Measurements from ENCODE around the gene ODAD3.
"Not testable (repeated sequence)": the region's sequence is repeated elsewhere in the genome, so short reads cannot be mapped to it uniquely, and the experiment has no call there.

Gene ODAD3

GRCh38 chr19:11437955-11438354, 3.0 kb upstream of the ODAD3 start:
- DNase-seq (ENCODE audit: low read depth in 1 of 2, low spot score in 1 of 2), result no peak

DNA sequence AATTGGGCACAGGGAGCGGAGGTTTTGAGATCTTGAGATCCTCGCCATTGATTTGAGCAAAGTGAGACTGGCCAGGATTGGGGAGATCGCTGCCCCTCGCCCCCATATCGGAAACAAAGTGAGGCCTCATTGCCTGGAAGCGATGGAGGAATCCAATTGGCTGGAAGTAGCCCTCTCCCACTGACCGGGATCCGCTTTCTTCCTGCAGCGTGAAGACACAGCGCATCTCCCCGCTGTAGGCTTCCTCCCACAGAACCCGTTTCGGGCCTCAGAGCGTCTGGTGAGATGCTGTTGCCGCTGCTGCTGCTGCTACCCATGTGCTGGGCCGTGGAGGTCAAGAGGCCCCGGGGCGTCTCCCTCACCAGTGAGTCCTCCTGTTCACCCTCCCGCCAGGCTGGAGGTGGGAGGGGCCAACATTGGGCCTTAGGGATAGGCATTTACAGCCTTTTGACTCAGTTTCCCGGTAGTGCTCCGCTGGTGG, 952 bp upstream of the ODAD3 start:
- DNase-seq (ENCODE audit: low read depth in 1 of 2, low spot score in 1 of 2), result no peak

GRCh38 chr19:11434703-11435056, 241 bp downstream of the ODAD3 start:
- no peak for DNase-seq (ENCODE audit: low read depth in 1 of 2, low spot score in 1 of 2)

GRCh38 chr19:11433526-11433925, 1.4 kb downstream of the ODAD3 start:
- not testable (repeated sequence) for DNase-seq (ENCODE audit: low read depth in 1 of 2, low spot score in 1 of 2)

DNA sequence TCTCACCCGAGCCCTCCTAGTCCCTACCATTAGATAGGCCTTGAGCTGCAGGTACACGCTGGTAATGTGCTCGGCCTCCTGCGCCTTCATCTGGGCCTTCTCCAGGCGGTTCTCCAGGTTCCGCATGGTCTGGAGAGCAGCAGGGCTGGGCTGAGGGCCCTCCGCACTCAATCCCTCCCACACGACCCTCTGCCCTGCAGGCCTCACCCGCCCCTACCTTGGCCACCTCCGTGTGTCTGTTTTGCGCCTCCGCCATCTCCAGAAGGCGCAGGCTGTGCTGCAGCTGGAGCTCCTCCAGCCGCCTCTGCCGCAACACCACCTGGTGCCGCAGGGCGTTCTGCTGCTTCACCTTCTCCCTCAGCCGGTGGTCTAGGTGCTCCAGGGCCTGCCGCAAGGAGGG, 8.3 kb downstream of the ODAD3 start:
- DNase-seq (ENCODE audit: low read depth in 1 of 2, low spot score in 1 of 2), result no peak

GRCh38 chr19:11425719-11426457, 9.0 kb downstream of the ODAD3 start:
- no peak for DNase-seq (ENCODE audit: low read depth in 1 of 2, low spot score in 1 of 2)

DNA sequence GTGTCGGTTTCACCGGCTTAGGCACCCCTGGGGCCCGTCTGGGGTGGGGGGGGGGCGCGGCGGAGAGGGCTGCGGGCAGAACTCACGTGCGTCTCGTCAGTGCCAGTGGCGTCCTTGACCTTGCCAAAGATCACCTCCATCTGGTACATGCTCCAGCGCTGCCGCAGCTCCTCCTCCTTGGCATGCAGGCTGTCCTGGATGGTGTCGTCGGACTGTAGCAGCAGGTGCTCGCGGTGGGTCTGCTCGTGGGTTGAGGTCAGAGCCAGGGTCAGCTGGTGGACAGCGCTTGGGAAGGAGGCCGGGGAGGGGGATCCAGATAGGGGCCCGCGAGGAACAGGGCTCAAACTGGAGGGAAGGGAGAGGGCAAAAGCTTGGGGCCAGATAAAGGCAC, 11.1 kb downstream of the ODAD3 start:
- no peak for DNase-seq (ENCODE audit: low read depth in 1 of 2, low spot score in 1 of 2)

DNA sequence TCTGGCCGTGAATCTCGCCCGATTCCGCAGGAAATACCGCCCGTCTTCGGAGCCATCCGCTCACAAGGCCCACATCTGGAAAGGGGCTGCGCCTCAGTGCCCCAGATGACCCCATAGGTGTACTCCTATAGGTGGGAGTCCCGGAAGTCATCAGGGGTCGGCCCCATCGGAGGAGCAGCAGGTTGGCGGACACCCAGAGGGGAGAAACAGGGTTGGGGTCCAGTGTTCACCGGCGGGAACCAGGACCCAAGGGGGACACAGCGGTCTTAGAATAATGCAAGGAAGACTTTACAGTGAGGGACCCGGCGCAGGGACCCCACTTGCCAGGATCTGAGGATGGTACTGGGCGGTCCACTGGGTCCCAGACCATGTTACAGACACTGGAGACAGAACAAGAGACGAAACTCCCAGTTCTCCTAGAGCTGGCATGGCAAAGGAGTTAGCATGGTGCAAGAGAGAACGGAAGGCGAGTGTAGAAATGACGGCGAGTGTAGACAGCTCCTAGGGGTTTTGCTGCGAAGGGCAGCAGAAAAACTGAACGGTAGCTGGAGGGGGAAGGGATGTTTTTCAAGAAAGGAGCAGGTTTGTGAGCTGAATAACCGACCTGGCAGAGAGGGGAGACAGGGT, 11.6 kb downstream of the ODAD3 start:
- no peak for DNase-seq (ENCODE audit: low read depth in 1 of 2, low spot score in 1 of 2)

DNA sequence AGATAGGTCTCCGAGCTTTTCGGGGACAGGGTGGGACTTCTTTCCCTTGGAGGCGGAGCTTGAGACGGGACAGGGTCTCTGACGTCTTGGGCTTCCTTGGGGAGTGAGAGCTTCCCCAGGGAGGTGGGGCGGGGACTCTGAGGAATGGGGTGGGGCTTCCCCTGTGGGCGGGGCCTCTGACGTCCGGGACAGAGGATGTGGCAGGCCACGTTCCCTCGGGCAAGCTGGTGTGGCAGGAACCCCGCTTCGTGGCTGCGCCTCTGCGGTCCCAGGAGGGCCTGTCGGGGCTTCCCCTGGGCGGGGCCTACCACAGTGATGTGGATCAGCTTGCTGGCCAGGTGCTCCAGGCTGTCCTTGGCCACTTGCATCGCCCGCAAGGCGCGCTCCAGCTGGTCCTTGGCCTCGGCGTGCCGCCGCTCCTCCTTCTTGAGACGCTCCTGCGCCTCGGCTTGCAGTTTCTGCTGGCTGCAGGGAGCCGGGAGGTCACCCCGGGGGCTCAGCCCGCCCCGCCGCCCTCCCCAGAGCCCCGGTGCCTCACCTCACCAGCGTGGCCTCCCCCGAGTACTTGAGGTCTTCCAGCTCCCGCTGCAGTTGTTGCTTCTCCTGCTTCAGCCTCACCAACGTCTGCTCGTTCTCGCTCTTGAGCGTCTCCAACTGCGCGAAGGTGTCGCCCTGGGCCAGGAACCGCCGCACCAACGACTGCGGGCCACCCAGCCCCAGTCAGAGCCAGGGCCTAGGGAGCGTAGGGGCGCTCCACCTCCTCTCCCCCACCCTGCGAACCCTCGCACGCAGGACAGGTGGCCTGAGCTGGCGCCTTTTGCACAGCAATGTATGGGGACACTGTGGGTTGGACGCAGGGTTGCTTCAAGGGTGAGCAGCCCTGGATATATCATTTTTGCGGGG, 12.5 kb downstream of the ODAD3 start:
- DNase-seq (ENCODE audit: low read depth in 1 of 2, low spot score in 1 of 2), result peak; percentile 34 to 38

- peak in 1 of 2 donors; percentile 21 for DNase-seq (ENCODE audit: low read depth in 1 of 2, low spot score in 1 of 2)
These were observed 13.4 kb downstream of the ODAD3 start for GRCh38 chr19:11421371-11422098.

- DNase-seq (ENCODE audit: low read depth in 1 of 2, low spot score in 1 of 2), result no peak
These were observed 14.2 kb downstream of the ODAD3 start for GRCh38 chr19:11420429-11421370.

GRCh38 chr19:11418549-11419506, 16.1 kb downstream of the ODAD3 start, which contains the start of gene RGL3:
Gene RGL3 (minus strand): TSS chr19:11419314. CDS start chr19:11419278, 36 bp downstream.
- DNase-seq (ENCODE audit: low read depth in 1 of 2, low spot score in 1 of 2), result no peak

DNA sequence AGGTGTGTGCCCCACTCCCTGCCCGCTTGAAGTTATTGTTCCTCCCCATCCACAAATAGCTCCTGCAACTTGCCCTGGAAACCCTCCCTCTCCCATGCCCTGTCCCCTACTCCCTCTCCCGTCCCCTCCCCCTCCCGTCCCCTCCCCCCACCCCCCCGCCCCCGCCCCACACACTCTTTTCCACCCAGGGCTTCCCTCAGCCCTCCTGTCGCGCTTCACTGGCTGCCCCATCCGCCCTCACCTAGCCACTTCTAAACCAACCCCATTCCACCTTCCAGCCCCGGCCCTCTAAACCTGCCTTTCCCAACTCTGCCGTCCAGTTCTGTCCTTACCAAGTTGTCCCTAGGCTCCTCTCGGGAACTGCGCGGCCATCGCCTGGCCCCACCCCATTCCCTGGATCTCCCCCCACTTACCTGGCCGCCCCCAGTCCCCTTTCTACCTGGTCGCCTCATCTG, 16.8 kb downstream of the ODAD3 start:
- DNase-seq (ENCODE audit: low read depth in 1 of 2, low spot score in 1 of 2), result no peak

- DNase-seq (ENCODE audit: low read depth in 1 of 2, low spot score in 1 of 2), result no peak
These were observed 18.4 kb downstream of the ODAD3 start for GRCh38 chr19:11416346-11417052.

DNA sequence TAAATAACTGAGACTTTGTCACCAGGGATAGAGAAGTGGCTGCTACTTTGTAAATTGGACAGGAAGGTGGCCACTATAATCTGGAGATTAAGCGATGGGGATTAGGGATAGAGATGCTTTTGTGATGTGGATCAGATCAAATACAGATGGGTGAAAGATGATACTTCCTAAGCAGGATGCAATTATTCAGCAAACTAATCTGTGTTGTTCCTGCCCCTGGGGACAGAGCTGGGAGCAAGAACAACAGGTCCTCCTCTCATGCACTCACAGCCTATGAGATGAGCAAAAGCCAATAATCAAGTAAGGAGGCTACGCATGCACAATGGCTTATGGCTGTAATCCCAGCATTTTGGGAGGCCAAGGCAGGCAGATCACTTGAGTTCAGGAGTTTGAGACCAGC, 20.4 kb downstream of the ODAD3 start:
- DNase-seq (ENCODE audit: low read depth in 1 of 2, low spot score in 1 of 2), result no peak

GRCh38 chr19:11410682-11411081, 24.2 kb downstream of the ODAD3 start:
- no peak for DNase-seq (ENCODE audit: low read depth in 1 of 2, low spot score in 1 of 2)

GRCh38 chr19:11408591-11408990, 26.3 kb downstream of the ODAD3 start:
- DNase-seq (ENCODE audit: low read depth in 1 of 2, low spot score in 1 of 2), result no peak

DNA sequence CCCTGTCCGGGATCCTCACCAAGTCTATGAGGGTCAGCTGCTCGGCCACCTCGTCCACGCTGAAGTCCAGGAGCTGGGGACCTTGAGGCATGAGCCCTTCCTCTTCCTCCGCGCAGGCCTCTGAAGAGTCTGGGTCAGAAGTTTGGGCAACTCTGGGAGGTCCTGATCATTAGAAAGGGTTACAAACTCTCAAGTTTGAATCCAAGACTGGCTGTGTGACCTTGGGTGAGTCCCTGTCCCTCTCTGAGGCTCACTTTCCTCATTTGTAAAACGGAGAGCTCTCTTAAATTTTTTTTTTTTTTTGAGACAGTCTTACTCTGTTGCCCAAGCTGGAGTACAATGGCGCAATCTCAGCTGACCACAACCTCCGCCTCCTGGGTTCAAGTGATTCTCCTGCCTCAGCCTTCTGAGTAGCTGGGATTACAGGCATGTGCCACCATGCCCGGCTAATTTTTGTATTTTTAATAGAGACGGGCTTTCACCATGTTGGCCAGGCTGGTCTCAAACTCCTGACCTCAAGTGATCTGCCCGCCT, 28.2 kb downstream of the ODAD3 start:
- not testable (repeated sequence) for DNase-seq (ENCODE audit: low read depth in 1 of 2, low spot score in 1 of 2)
